Measurements from ENCODE around the gene ESR1. TPM values are rescaled to one million over a fixed set of nuclear protein-coding genes. Genes with fewer than 3 reads are reported as not detected.
"Not testable (repeated sequence)": the region's sequence is repeated elsewhere in the genome, so short reads cannot be mapped to it uniquely, and the experiment has no call there.

The ESR1 gene
- total and polyA plus RNA-seq, 4 donors, result 0.05 to 16.1 (median 6.3) TPM

DNA sequence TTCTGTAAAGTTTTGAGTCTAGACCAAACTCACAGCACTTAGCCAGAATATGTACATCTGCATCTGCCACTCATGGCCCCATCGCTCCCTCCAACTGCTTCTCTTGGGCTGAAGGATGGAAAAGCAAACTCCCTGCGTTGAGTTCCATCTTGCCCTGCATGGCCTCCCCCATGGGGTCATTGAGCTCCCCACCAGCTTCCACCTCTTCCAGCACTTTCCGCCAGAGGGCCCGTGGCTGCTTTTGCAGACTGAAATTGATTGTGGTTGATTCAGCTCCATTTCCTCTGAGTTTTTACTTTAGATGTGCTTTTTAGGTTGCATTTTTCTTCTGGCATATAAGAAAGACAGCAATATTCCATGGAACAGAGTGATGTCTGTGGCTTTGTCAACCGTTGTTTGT lies 263.1 kb downstream of the ESR1 start:
- Histone ChIP-seq H3K9ac (ENCODE audit: low read depth in 1 of 2, low read length in 2 of 2) (no peak overlapping the region), H3K27ac (ENCODE audit: low read depth in 1 of 2, low read length in 2 of 2) (no peak overlapping the region), H3K4me1 (ENCODE audit: control insufficient read depth in 4 of 4, insufficient read depth in 4 of 4, low read length in 3 of 4) (no peaks in the 10 kb centered on the region), H3K36me3 (ENCODE audit: control insufficient read depth in 4 of 4, insufficient read depth in 3 of 4, low read depth in 1 of 4, low read length in 3 of 4) (peaks cover 0 to 13% (median 9%) of the 10 kb centered on the region in 4 donors), H3K9me3 (ENCODE audit: control insufficient read depth in 4 of 4, low read length in 3 of 4) (peaks cover 0 to 6% (median 0%) of the 10 kb centered on the region in 4 donors), H3K4me3 (ENCODE audit: low read depth in 1 of 3, low read length in 3 of 3) (no peak overlapping the region), H3K27me3 (ENCODE audit: control insufficient read depth in 4 of 4, insufficient read depth in 4 of 4, low read length in 3 of 4) (no peaks in the 10 kb centered on the region)
- no peak for TF ChIP-seq GABPA (IDR thresholded peaks at IDR 0.05 in 1 of 2, conservative IDR thresholded peaks at IDR 0.05 in 1 of 2)
- TF ChIP-seq, protein P1, sequence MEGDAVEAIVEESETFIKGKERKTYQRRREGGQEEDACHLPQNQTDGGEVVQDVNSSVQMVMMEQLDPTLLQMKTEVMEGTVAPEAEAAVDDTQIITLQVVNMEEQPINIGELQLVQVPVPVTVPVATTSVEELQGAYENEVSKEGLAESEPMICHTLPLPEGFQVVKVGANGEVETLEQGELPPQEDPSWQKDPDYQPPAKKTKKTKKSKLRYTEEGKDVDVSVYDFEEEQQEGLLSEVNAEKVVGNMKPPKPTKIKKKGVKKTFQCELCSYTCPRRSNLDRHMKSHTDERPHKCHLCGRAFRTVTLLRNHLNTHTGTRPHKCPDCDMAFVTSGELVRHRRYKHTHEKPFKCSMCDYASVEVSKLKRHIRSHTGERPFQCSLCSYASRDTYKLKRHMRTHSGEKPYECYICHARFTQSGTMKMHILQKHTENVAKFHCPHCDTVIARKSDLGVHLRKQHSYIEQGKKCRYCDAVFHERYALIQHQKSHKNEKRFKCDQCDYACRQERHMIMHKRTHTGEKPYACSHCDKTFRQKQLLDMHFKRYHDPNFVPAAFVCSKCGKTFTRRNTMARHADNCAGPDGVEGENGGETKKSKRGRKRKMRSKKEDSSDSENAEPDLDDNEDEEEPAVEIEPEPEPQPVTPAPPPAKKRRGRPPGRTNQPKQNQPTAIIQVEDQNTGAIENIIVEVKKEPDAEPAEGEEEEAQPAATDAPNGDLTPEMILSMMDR (IDR thresholded peaks at IDR 0.05; ENCODE audit: low read depth, low read length, missing input control), result no peak
- no peak for TF ChIP-seq RAD21 (IDR thresholded peaks at IDR 0.05)
- TF ChIP-seq EGR1 (IDR thresholded peaks at IDR 0.05; ENCODE audit: low read depth in 2 of 2), result no peak
- TF ChIP-seq, protein P2, sequence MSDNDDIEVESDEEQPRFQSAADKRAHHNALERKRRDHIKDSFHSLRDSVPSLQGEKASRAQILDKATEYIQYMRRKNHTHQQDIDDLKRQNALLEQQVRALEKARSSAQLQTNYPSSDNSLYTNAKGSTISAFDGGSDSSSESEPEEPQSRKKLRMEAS (IDR thresholded peaks at IDR 0.05), result no peak
- TF ChIP-seq FOXA2 (IDR thresholded peaks at IDR 0.05), result no peak
- no peak for TF ChIP-seq RXRA (IDR thresholded peaks at IDR 0.05)
- no peak for TF ChIP-seq FOXA1 (IDR thresholded peaks at IDR 0.05)
- no peak for TF ChIP-seq YY1 (IDR thresholded peaks at IDR 0.05)
- TF ChIP-seq TAF1 (conservative IDR thresholded peaks at IDR 0.05), result no peak
- TF ChIP-seq HNF4A (conservative IDR thresholded peaks at IDR 0.05), result no peak
- 88% methylated on average over 5 of the region's 5 CpGs for WGBS
- DNase-seq (ENCODE audit: low spot score), result no peak

DNA sequence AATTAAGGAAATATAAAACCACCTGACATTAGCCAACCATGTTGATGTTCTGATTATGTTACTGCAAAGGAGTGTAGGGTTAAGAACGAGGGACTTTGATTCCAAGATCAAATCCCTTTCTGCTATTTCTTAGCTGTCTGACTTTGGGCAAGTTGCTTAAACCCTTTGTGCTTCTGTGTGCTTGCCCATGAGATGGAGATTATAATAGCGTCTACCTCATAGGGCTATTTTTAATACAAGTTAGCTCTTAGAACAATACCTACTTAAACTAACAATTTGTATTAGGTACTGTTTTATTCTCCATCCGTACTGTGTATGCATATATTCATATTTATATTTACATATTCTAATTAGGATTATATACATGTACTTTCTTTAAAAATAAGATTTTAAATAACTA lies 263.8 kb downstream of the ESR1 start:
- WGBS, result 94% methylated on average over 3 of the region's 3 CpGs
- peaks cover 0 to 13% (median 8%) of the 10 kb centered on the region in 4 donors for H3K36me3 ChIP-seq (ENCODE audit: control insufficient read depth in 4 of 4, insufficient read depth in 3 of 4, low read depth in 1 of 4, low read length in 3 of 4)
- no peak overlapping the region for H3K9ac ChIP-seq (ENCODE audit: low read depth in 1 of 2, low read length in 2 of 2)
- H3K4me3 ChIP-seq (ENCODE audit: low read depth in 1 of 3, low read length in 3 of 3), result no peak overlapping the region
- TF ChIP-seq, protein P1 (IDR thresholded peaks at IDR 0.05; ENCODE audit: low read depth, low read length, missing input control), result no peak
- TF ChIP-seq GABPA (IDR thresholded peaks at IDR 0.05 in 1 of 2, conservative IDR thresholded peaks at IDR 0.05 in 1 of 2) (no peak), FOXA2 (IDR thresholded peaks at IDR 0.05) (no peak)
- no peaks in the 10 kb centered on the region for H3K4me1 ChIP-seq (ENCODE audit: control insufficient read depth in 4 of 4, insufficient read depth in 4 of 4, low read length in 3 of 4)
- DNase-seq (ENCODE audit: low spot score), result no peak
- no peak overlapping the region for H3K27ac ChIP-seq (ENCODE audit: low read depth in 1 of 2, low read length in 2 of 2)
- peaks cover 0 to 6% (median 0%) of the 10 kb centered on the region in 4 donors for H3K9me3 ChIP-seq (ENCODE audit: control insufficient read depth in 4 of 4, low read length in 3 of 4)
- H3K27me3 ChIP-seq (ENCODE audit: control insufficient read depth in 4 of 4, insufficient read depth in 4 of 4, low read length in 3 of 4), result no peaks in the 10 kb centered on the region

DNA sequence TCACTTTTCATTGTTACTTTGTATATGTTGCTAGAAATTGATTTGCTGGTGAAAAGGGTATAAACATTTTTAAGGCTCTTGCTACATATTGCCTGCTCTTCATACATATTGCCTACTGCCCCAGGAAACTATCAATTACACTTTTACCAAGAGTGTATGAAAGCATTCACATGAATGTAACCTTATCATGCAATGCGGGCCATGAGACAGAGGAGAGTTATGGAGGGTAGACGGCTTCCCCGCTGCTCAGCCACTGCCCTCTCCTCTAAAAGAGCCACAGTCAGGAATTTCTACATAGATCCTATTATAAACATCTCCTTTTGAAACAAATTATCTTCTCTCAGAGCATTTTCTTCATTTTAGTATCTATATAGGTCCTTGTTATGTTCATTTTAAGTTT lies 264.4 kb downstream of the ESR1 start:
- WGBS, result 78% methylated on average over 3 of the region's 3 CpGs
- no peaks in the 10 kb centered on the region for H3K4me1 ChIP-seq (ENCODE audit: control insufficient read depth in 4 of 4, insufficient read depth in 4 of 4, low read length in 3 of 4)
- H3K9me3 ChIP-seq (ENCODE audit: control insufficient read depth in 4 of 4, low read length in 3 of 4), result peaks cover 0 to 9% (median 0%) of the 10 kb centered on the region in 4 donors
- TF ChIP-seq, protein P3, sequence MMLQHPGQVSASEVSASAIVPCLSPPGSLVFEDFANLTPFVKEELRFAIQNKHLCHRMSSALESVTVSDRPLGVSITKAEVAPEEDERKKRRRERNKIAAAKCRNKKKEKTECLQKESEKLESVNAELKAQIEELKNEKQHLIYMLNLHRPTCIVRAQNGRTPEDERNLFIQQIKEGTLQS (IDR thresholded peaks at IDR 0.05), result no peak
- TF ChIP-seq HNF4G (IDR thresholded peaks at IDR 0.05), result no peak
- TF ChIP-seq GABPA (IDR thresholded peaks at IDR 0.05 in 1 of 2, conservative IDR thresholded peaks at IDR 0.05 in 1 of 2), result no peak
- TF ChIP-seq, protein P1 (IDR thresholded peaks at IDR 0.05; ENCODE audit: low read depth, low read length, missing input control), result no peak
- TF ChIP-seq TAF1 (conservative IDR thresholded peaks at IDR 0.05), result no peak
- TF ChIP-seq JUND (IDR thresholded peaks at IDR 0.05), result no peak
- no peak for TF ChIP-seq RXRA (IDR thresholded peaks at IDR 0.05)
- no peak for TF ChIP-seq SP1 (IDR thresholded peaks at IDR 0.05)
- no peak for TF ChIP-seq RAD21 (IDR thresholded peaks at IDR 0.05)
- no peak for TF ChIP-seq FOXA1 (IDR thresholded peaks at IDR 0.05)
- peaks cover 0 to 13% (median 7%) of the 10 kb centered on the region in 4 donors for H3K36me3 ChIP-seq (ENCODE audit: control insufficient read depth in 4 of 4, insufficient read depth in 3 of 4, low read depth in 1 of 4, low read length in 3 of 4)
- no peaks in the 10 kb centered on the region for H3K27me3 ChIP-seq (ENCODE audit: control insufficient read depth in 4 of 4, insufficient read depth in 4 of 4, low read length in 3 of 4)
- H3K4me3 ChIP-seq (ENCODE audit: low read depth in 1 of 3, low read length in 3 of 3), result no peak overlapping the region
- DNase-seq (ENCODE audit: low spot score), result no peak
- no peak overlapping the region for H3K9ac ChIP-seq (ENCODE audit: low read depth in 1 of 2, low read length in 2 of 2)
- no peak overlapping the region for H3K27ac ChIP-seq (ENCODE audit: low read depth in 1 of 2, low read length in 2 of 2)

DNA sequence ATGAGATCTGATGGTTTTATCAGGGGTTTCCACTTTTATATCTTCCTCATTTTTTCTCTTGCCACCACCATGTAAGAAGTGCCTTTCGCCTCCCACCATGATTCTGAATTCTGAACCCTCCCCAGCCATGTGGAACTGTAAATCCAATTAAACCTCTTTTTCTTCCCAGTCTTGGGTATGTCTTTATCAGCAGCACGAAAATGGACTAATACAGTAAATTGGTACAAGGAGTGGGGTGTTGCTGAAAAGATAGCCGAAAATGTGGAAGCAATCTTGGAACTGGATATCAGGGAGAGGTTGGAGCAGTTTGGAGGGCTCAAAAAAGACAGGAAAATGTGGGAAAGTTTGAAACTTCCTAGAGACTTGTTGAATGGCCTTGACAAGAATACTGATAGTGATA lies 268.8 kb downstream of the ESR1 start:
- not testable (repeated sequence) for DNase-seq (ENCODE audit: low spot score); H3K9ac ChIP-seq (ENCODE audit: low read depth in 1 of 2, low read length in 2 of 2); H3K4me3 ChIP-seq (ENCODE audit: low read depth in 1 of 3, low read length in 3 of 3); H3K27ac ChIP-seq (ENCODE audit: low read depth in 1 of 2, low read length in 2 of 2); H3K9me3 ChIP-seq (ENCODE audit: control insufficient read depth in 4 of 4, low read length in 3 of 4); H3K4me1 ChIP-seq (ENCODE audit: control insufficient read depth in 4 of 4, insufficient read depth in 4 of 4, low read length in 3 of 4); H3K27me3 ChIP-seq (ENCODE audit: control insufficient read depth in 4 of 4, insufficient read depth in 4 of 4, low read length in 3 of 4)
- H3K36me3 ChIP-seq (ENCODE audit: control insufficient read depth in 4 of 4, insufficient read depth in 3 of 4, low read depth in 1 of 4, low read length in 3 of 4), result peaks cover 0 to 15% (median 9%) of the 10 kb centered on the region in 4 donors
- WGBS, result 79% methylated on average over 3 of the region's 3 CpGs
